ENCODE results near the gene ARRB1. TPM values are rescaled to one million over a fixed set of nuclear protein-coding genes. Genes with fewer than 3 reads are reported as not detected.
A peak's percentile ranks its signal among the peaks of the same experiment; 100 is the strongest.

ARRB1 gene
- total RNA-seq, 1 donor from 2014 or later, result 187 TPM

DNA sequence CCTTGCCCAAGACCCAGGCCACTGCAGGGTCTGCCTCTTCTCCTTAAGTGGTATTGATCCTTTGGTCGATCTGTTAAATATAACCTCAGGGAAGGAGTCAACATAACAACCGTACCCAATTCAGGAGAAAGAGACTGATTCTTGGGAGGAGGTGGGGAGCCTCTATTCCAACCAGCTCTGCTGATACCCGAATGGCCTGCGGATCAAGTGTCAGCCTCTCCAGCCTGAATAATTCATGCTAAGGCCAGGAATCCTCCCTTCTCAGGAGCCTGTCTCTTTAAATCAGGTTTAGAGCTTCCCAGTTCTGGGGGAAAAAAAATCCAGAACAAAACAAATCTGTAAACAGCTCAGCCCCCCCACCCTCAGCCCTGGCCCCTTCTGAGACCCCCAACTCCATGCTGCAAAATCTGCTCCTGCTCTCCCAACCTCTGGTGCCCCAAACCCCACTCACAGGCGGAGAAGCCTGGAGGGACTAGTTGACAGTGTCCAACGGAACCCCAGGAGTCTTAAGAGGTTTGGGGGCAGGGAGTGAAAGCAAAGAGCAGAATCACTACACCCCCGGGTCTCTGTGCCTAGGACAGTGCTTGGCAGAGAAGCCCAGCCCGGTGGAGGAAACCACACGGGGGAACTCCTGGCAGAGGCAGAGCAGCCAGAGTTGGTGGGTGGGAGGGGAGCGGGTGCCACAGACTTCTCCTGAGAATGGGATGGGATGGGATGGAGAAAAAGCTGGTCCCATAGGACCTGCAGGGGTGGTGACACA is 111.8 kb downstream of the ARRB1 start:
- H3K27me3 ChIP-seq (ENCODE audit: low read depth), result peaks cover 62% of the 10 kb centered on the region
- H3K27ac ChIP-seq, result no peak overlapping the region
- H3K4me3 ChIP-seq, result no peak overlapping the region
- no peak for DNase-seq
- no peak for ATAC-seq
- intact Hi-C loops (cut with DNase I), result no loop called here
- no peaks in the 10 kb centered on the region for H3K36me3 ChIP-seq
- H3K9me3 ChIP-seq, result no peaks in the 10 kb centered on the region
- TF ChIP-seq, protein P1, sequence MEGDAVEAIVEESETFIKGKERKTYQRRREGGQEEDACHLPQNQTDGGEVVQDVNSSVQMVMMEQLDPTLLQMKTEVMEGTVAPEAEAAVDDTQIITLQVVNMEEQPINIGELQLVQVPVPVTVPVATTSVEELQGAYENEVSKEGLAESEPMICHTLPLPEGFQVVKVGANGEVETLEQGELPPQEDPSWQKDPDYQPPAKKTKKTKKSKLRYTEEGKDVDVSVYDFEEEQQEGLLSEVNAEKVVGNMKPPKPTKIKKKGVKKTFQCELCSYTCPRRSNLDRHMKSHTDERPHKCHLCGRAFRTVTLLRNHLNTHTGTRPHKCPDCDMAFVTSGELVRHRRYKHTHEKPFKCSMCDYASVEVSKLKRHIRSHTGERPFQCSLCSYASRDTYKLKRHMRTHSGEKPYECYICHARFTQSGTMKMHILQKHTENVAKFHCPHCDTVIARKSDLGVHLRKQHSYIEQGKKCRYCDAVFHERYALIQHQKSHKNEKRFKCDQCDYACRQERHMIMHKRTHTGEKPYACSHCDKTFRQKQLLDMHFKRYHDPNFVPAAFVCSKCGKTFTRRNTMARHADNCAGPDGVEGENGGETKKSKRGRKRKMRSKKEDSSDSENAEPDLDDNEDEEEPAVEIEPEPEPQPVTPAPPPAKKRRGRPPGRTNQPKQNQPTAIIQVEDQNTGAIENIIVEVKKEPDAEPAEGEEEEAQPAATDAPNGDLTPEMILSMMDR (IDR thresholded peaks at IDR 0.05), result no peak
- peaks cover 11% of the 10 kb centered on the region for H3K4me1 ChIP-seq

DNA sequence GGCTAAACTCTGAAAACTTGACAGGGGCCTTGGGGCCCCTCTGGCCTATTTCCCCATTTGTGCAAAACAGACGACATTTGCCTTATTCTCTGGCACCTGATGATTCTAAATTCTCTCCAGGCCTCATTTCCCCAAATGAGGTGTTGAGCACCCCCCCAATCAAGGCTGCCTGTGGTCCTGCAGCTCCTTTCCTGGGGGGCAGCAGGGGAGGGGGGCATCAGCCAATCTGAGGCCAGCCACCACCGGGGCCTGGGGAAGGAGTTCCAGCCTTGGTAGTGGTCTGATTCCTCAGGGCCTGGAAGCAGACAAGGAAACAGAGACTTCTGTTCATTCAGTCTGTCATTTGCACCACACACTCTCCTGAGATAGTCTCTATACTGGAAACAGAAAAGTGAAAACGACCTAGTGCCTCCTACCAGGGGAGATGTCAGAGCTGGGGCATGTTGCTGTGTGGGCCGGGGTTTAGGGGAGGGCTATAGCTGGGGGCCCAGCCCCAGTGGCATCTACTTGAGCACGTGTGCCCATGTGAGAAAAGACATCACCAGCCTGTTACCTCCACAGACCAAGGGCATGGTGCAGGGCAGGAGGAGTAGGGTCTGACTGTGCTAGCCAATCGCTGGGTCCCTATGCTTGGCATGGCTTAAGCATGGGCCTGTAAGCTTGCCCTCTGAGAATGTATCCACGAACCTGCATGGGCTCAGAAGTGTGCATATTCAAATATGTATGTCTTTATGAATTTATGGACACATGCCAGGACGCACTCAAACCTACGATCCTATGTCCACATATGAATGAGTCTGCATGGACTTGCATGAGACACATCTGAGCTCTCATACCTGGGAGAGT is 112.6 kb downstream of the ARRB1 start:
- DNase-seq (no peak), ATAC-seq (no peak)
- Histone ChIP-seq H3K4me1 (peaks cover 11% of the 10 kb centered on the region), H3K36me3 (no peaks in the 10 kb centered on the region), H3K27me3 (ENCODE audit: low read depth) (peaks cover 60% of the 10 kb centered on the region), H3K9me3 (no peaks in the 10 kb centered on the region), H3K27ac (no peak overlapping the region), H3K4me3 (no peak overlapping the region)
- TF ChIP-seq, protein P1 (IDR thresholded peaks at IDR 0.05), result no peak
- intact Hi-C loops (cut with DNase I), result no loop called here

DNA sequence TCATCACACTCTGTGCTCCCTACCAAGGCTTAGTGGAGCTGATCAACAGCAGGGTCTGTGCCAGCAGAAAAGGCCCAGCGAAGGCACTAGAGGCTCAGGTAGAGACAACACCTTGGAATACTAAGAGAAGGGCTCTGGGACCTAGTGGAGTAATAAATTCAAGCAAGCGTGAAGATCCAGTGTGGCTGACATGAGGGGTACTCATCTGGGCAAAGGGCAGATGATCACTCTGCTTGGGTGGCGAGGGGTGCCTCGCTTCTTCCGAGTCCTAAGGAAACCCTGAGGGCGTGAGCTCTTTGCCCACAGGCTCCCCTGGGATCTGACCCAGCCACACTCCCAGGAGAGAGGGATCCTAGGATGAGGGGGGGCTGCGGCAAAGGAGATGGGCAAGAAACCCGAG is 114.4 kb downstream of the ARRB1 start:
- intact Hi-C loops (cut with DNase I), result no loop called here

DNA sequence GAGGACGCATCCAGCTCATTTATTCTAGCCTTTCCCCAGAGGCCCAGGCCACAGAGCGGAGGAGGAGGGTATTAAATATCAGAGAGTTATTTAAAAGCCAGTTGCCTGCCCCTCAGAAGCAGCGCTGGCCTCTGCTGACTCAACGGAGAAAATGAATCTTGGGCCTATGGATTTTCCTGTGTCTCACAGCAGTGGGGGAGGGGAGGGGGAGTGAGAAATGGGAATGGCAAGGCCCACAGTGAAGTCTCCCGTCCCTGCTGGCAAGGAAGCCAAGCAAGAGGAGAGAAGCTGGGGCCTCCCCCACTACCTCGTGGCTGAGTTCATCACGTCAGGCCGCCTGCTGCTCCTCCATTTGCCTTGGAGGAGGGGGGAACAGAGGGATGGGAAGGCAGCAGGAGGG is 115.4 kb downstream of the ARRB1 start:
- Histone ChIP-seq H3K9me3 (no peaks in the 10 kb centered on the region), H3K27ac (no peak overlapping the region), H3K4me1 (peaks cover 7% of the 10 kb centered on the region), H3K27me3 (ENCODE audit: low read depth) (peaks cover 45% of the 10 kb centered on the region), H3K36me3 (no peaks in the 10 kb centered on the region), H3K4me3 (no peak overlapping the region)
- DNase-seq, result no peak
- intact Hi-C loops (cut with DNase I), result no loop called here
- ATAC-seq, result no peak
- TF ChIP-seq, protein P1 (IDR thresholded peaks at IDR 0.05), result no peak

More for the DNA sequence above, 114.4 kb downstream of the ARRB1 start:
- TF ChIP-seq, protein P1 (IDR thresholded peaks at IDR 0.05), result no peak
- Histone ChIP-seq H3K27ac (no peak overlapping the region), H3K9me3 (no peaks in the 10 kb centered on the region), H3K27me3 (ENCODE audit: low read depth) (peaks cover 42% of the 10 kb centered on the region), H3K4me1 (peaks cover 7% of the 10 kb centered on the region), H3K36me3 (no peaks in the 10 kb centered on the region), H3K4me3 (no peak overlapping the region)
- no peak for DNase-seq
- no peak for ATAC-seq

DNA sequence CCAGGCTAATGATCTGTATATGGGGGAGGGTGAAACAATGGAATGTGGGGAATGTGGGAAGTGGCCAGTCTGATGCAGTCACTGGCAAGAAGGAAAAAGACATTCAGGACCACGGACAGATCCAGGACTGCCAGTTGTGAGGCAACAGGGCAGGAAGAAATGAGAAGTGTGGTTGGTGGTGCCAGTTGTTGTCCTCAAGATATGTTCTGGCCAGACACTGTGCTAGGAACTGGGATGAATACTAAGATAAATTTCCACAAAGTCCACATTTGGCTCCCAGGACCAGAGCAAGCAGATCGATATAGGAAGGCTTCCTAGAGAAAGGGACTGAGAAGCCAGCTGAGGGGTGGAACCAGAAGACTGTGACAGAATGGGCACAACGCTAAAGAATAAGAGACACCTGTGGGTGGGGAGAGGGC is 117.7 kb downstream of the ARRB1 start:
- H3K27ac ChIP-seq, result no peak overlapping the region
- no peak for DNase-seq
- ATAC-seq, result peak in 1 of 2 donors; percentile 35
- H3K9me3 ChIP-seq, result no peaks in the 10 kb centered on the region
- no peak overlapping the region for H3K4me3 ChIP-seq
- no peaks in the 10 kb centered on the region for H3K4me1 ChIP-seq
- TF ChIP-seq, protein P1 (IDR thresholded peaks at IDR 0.05), result no peak
- H3K36me3 ChIP-seq, result no peaks in the 10 kb centered on the region
- intact Hi-C loops (cut with DNase I), result no loop called here
- H3K27me3 ChIP-seq (ENCODE audit: low read depth), result peaks cover 26% of the 10 kb centered on the region

All from lower lobe of right lung (tissue), 2 donors.